Measurements from ENCODE around the gene FBN1. TPM values are rescaled to one million over a fixed set of nuclear protein-coding genes. Genes with fewer than 3 reads are reported as not detected.

FBN1 gene
- under 1 TPM in 1 of 6 donors, not detected in 5; 0.03 TPM for polyA plus RNA-seq (ENCODE audit: low read depth in 6 of 6)

DNA sequence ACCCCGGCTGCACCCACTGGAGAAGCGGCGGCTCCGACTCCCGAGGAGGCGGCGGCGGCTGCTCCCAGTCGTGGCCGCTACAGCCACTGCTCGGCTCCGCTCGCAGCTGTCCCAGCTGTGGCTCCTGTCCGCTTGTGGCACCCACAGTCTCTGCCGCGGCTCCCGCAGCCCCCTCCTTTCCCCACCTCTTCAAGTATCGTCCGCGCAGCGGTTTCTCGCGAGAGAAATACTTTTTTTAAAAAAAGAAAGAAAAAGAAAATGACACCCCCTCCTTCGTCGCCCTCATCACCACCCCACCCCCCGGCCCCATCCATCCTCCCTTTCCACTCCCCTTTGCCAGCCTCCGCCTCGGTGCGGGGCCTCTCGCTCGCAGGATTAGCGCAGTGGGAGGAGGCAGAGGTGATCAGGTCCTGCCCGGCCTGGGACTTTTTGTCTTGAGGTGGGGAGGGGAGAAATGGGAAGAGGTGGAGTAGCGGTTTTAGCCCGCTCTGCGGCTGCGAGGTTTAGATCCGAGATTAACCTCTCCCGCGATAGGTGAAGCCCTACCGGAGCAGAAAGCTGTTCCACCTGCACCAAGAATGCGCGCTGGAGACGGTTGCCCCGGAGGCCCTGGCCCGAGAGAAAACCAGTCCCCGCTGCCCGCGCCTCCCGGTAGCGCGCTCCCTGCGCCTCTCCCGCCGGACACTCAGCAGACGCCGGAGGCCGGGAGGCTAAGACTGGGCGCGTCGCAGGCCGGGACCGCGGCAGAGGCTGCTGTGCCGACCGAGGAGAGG is at the start of gene FBN1:
FBN1 (minus strand) TSS at position 152 of the 773 bp plus-strand sequence. CDS start 940 bp downstream, outside the sequence.
- H3K4me1 Mint-ChIP-seq, result peaks cover 0 to 11% (median 8%) of the 10 kb centered on the region in 3 donors
- H3K27ac Mint-ChIP-seq, result no peak within 1 kb of the TSS
- ATAC-seq (ENCODE audit: low read depth in 2 of 2) (no peak), DNase-seq (no peak)
- no peaks in the 10 kb centered on the region for H3K36me3 Mint-ChIP-seq
- no peaks in the 10 kb centered on the region for H3K9me3 Mint-ChIP-seq
- peaks cover 22 to 31% (median 25%) of the 10 kb centered on the region in 3 donors for H3K27me3 Mint-ChIP-seq
- H3K4me3 Mint-ChIP-seq, result peak within 1 kb of the TSS; percentile 13 to 82 (median 59)

DNA sequence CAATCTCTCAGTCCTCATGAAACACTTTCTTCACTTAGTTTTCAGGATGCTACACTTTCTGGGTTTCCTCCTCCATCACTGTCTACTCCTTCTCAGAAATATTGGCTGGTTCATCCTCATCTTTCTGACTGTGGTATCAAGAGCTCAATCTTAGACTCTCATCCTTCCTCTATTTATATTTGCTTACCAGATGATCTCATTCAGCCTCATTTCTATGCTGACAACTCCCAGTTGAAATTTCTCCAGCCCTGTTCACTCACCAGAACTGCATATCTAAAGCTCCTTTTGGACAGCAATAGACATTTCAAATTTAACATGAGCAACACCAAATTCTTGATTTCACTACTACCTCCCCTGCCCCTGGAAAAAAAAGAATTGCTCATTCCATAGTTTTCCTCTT is 48.0 kb upstream of the FBN1 start:
- no peaks in the 10 kb centered on the region for H3K27me3 Mint-ChIP-seq
- ATAC-seq (ENCODE audit: low read depth in 2 of 2) (no peak), DNase-seq (no peak)
- peaks cover 0 to under 1% (median 0%) of the 10 kb centered on the region in 7 donors for H3K9me3 Mint-ChIP-seq
- H3K36me3 Mint-ChIP-seq, result no peaks in the 10 kb centered on the region
- no peak overlapping the region for H3K27ac Mint-ChIP-seq
- H3K4me1 Mint-ChIP-seq, result no peaks in the 10 kb centered on the region
- no peak overlapping the region for H3K4me3 Mint-ChIP-seq

DNA sequence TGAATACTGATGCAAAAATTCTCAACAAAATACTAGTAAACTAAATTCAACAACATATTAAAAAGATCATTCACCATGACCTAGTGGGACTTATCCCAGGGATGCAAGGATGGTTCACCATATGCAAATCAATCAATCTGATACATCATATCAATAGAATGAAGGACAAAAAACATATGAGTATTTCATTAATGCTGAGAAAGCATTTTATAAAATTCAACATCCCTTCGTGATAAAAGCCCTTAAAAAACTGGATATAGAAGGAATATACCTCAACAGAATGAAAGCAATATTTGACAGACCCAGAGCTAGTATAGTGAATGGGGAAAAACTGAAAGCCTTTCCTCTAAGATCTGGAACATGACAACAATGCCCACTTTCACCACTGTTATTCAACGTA is 43.0 kb upstream of the FBN1 start:
- Mint-ChIP-seq H3K27me3 (no peaks in the 10 kb centered on the region), H3K9me3 (peaks cover 4 to 35% (median 15%) of the 10 kb centered on the region in 7 donors), H3K4me1 (no peaks in the 10 kb centered on the region), H3K27ac (peak overlapping the region in 1 of 6 donors; percentile 31), H3K36me3 (peaks cover 4 to 15% of the 10 kb centered on the region in 2 donors), H3K4me3 (no peak overlapping the region)
- ATAC-seq (ENCODE audit: low read depth in 2 of 2) (no peak), DNase-seq (no peak)

DNA sequence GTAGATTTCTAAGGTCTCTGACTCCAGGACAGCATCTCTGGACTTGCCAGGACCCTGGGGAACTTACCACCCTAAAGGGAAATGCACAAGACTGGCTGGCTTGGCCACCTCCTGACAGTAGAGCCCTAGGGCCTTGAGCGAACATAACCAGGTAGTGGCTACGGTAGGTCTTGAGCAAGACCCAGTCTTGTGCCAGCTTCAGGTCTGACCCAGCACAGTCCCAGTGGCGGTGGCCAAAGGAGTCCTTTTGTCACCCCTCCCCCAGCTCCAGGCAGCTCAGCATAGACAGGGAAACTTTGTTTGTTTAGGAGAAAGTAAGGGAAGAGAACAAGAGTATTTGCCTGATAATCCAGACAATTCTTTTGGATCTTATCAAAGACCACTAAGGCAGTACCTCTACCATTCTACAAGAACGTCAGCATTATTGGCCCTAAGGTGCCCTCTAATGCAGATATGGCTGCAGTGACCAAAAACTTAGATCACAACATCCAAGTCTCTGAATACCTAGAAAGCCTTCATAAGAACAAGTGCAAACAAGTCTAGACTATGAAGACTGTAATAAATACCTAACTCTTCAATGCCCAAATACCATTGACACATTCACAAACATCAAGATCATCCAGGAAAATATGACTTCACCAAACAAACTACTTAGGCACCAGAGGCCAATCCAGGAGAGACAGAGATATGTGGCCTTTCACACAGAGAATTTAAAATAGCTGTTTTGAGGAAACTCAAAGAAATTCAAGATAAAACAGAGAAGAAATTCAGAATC is 38.7 kb upstream of the FBN1 start:
- Mint-ChIP-seq H3K27ac (no peak overlapping the region), H3K4me3 (no peak overlapping the region), H3K4me1 (no peaks in the 10 kb centered on the region)

DNA sequence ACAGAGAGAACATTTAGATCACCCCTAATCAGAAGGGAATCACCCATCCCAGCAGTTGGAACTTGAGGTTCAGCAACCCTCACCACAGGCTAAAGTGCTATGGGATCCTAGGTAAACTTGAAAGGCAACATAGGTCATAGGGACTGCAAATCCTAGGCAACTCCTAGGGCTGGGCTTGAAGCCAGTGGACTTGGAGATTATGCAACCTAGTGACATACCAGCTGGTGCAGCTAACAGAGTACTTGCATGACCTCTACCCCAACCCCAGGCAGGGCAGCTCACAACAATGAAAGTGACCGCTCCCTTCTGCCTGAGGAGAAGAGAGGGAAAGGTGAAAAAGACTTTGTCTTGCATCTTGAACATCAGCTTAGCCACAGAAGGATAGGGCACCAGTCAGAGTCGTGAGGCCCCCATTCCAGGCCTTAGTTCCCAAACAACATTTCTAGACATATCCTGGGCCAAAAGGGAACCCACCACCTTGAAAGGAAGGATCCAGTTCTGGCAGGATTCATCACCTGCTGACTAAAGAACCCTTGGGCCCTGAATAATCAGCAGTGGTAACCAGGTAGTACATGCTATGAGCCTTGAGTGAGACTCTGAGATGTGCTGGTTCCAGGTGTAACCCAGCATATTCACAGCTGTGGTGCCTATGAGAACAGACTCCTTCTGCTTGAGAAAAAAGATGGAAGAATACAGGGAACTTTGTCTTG is 37.6 kb upstream of the FBN1 start:
- DNase-seq (no peak), ATAC-seq (ENCODE audit: low read depth in 2 of 2) (no peak)
- Mint-ChIP-seq H3K27me3 (no peaks in the 10 kb centered on the region), H3K27ac (no peak overlapping the region), H3K36me3 (peaks cover 4 to 15% of the 10 kb centered on the region in 2 donors), H3K4me1 (no peaks in the 10 kb centered on the region), H3K4me3 (no peak overlapping the region), H3K9me3 (peaks cover 4 to 30% (median 14%) of the 10 kb centered on the region in 7 donors)

More for the DNA sequence above, 38.7 kb upstream of the FBN1 start:
- peaks cover 4 to 35% (median 15%) of the 10 kb centered on the region in 7 donors for H3K9me3 Mint-ChIP-seq
- no peak for DNase-seq
- ATAC-seq (ENCODE audit: low read depth in 2 of 2), result no peak
- no peaks in the 10 kb centered on the region for H3K27me3 Mint-ChIP-seq
- peaks cover 4 to 15% of the 10 kb centered on the region in 2 donors for H3K36me3 Mint-ChIP-seq

DNA sequence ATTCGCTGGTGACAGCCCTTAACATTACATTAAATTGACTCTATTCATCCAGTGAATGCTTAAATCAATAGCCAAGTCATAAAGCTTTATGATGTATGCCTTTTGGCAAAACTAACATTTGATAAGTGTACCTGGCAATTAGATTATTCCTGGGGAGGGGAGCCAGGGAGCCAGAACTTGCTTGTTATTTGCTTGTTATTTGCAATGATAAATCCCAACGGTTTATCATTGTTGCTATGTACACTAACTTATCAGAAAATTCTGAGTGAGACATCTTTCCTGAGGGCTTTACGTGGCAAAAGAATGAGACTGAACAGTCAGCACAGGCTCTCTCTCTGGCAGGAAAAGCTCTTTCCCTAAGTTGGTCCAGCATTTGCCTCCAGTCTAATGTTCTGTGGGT is 35.8 kb upstream of the FBN1 start:
- Mint-ChIP-seq H3K9me3 (peaks cover 0 to 18% (median 7%) of the 10 kb centered on the region in 7 donors), H3K27ac (no peak overlapping the region), H3K36me3 (peaks cover 0 to 7% of the 10 kb centered on the region in 2 donors), H3K27me3 (no peaks in the 10 kb centered on the region), H3K4me3 (no peak overlapping the region), H3K4me1 (no peaks in the 10 kb centered on the region)
- no peak for DNase-seq
- no peak for ATAC-seq (ENCODE audit: low read depth in 2 of 2)

DNA sequence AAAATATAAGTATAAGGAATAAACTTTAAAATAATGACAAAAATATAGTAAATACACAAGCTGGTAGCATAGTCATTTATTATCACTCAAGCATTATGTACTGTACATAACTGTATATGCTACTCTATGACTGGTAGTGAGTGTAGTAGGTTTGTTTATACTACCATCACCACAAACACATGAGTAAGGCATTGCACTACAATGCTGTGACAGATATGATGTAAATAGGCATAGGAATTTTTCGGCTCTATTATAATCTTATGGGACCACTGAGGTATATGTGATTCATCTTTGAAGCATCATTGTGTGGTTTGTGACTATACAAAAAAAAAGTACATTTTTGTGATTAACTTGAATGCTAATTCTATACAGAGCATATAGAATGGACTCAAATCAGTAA is 35.3 kb upstream of the FBN1 start:
- no peaks in the 10 kb centered on the region for H3K27me3 Mint-ChIP-seq
- DNase-seq (no peak), ATAC-seq (ENCODE audit: low read depth in 2 of 2) (no peak)
- H3K27ac Mint-ChIP-seq, result no peak overlapping the region
- no peaks in the 10 kb centered on the region for H3K4me1 Mint-ChIP-seq
- H3K9me3 Mint-ChIP-seq, result peaks cover 0 to 13% (median 3%) of the 10 kb centered on the region in 7 donors
- H3K36me3 Mint-ChIP-seq, result peaks cover 0 to 7% of the 10 kb centered on the region in 2 donors
- H3K4me3 Mint-ChIP-seq, result no peak overlapping the region

DNA sequence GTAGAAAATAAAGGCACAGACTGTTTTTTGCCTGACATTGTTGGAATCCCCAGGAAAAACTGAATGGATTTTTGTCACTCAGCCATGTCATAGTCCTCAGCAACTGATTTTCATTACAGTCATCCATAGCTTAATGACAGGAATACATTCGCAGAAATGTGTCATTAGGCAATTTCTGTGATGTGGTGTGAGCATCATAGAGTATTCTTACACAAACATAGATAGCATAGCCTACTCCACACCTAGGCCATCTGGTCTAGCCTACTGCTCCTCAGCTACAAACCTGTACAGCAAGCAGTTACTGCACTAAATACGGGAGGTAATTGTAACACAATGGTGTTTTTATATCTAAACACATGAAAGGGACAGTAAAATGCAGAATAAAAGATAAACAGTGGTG is 34.4 kb upstream of the FBN1 start:
- Mint-ChIP-seq H3K27ac (no peak overlapping the region), H3K27me3 (no peaks in the 10 kb centered on the region), H3K36me3 (peaks cover 0 to 7% of the 10 kb centered on the region in 2 donors), H3K4me1 (no peaks in the 10 kb centered on the region), H3K9me3 (peaks cover 0 to 5% (median 3%) of the 10 kb centered on the region in 7 donors), H3K4me3 (no peak overlapping the region)
- no peak for DNase-seq
- no peak for ATAC-seq (ENCODE audit: low read depth in 2 of 2)

DNA sequence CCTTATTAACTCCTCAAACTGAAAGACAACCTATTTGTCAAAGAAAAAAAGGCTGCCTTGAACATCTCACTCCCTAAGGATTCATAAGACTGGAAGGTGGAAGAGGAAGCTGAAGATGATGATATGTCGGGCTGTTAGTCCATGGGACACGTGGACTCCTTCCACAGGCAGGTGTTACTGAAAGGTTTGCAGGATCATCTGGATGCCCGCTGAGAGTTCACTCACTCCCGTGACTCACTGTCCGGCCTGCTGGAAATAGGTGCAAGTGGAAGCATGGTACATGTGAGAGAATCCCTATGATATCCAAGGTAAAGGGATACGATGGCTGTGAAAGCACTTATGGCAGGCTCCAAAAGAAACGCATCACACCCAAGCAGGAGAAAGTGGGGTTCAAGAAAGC is 33.3 kb upstream of the FBN1 start:
- H3K27me3 Mint-ChIP-seq, result no peaks in the 10 kb centered on the region
- no peaks in the 10 kb centered on the region for H3K36me3 Mint-ChIP-seq
- no peak overlapping the region for H3K4me3 Mint-ChIP-seq
- ATAC-seq (ENCODE audit: low read depth in 2 of 2) (no peak), DNase-seq (no peak)
- no peak overlapping the region for H3K27ac Mint-ChIP-seq
- H3K4me1 Mint-ChIP-seq, result no peaks in the 10 kb centered on the region
- no peaks in the 10 kb centered on the region for H3K9me3 Mint-ChIP-seq

DNA sequence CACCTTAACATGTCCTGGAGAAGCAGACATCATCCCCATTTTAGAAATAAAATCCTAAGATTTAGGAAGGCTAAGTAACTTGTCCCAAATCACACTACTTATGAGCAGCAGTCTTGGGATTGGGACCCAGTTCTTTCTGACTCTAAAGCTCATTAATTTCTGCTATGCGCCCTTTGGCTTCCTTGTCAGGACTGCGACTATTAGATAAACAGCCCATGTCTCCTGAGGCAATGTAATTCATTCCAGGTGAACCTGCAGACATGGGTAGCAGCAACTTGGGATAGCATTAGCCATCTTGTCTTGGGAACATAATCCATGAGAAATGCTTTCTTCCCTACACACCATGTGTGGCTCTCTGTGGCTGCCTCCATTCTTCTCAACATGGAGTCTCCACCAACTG is 32.3 kb upstream of the FBN1 start:
- ATAC-seq (ENCODE audit: low read depth in 2 of 2) (no peak), DNase-seq (no peak)
- Mint-ChIP-seq H3K4me3 (no peak overlapping the region), H3K9me3 (no peaks in the 10 kb centered on the region), H3K36me3 (no peaks in the 10 kb centered on the region), H3K27me3 (no peaks in the 10 kb centered on the region), H3K4me1 (no peaks in the 10 kb centered on the region), H3K27ac (no peak overlapping the region)

DNA sequence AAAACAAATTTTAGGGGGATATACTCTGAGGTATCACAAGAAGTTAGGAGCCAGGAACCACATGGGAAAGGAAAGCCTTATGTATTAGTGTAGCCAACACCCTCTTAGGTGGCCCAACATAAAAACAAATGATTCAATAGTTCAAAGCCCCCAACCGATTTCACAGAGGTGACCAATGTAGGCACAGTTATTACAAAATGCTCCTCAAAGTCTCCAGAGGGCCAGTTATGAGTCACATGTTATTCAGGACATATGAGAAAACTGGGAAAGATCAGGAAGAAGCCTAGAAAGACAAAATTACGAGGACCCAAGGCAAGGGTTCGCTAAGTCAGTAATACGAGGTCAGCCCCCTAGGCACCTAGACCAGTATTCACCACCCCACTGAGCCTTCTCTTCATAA is 29.9 kb upstream of the FBN1 start:
- Mint-ChIP-seq H3K36me3 (no peaks in the 10 kb centered on the region), H3K9me3 (no peaks in the 10 kb centered on the region), H3K27me3 (peaks cover 0 to 8% (median under 1%) of the 10 kb centered on the region in 3 donors), H3K27ac (no peak overlapping the region), H3K4me3 (no peak overlapping the region), H3K4me1 (no peaks in the 10 kb centered on the region)
- no peak for ATAC-seq (ENCODE audit: low read depth in 2 of 2)
- no peak for DNase-seq

DNA sequence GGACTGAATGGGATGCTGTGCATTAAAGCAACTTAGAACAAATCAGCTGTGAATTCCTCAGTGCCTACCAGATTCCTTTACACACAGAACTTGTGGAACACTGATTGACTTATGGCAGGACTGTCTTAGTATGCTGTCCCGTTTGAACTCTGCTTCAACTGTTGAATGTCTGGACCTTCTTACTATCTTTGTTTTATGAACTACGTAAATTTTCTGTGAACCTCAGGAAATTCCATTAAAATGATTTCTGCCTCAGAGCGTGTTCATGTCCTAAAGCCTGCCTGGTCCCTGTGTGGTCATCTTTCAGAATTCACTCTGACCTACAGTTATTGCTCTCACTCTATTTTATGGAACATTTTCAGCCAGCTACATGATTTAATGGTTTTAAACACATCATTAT is 29.4 kb upstream of the FBN1 start:
- Mint-ChIP-seq H3K27ac (no peak overlapping the region), H3K36me3 (no peaks in the 10 kb centered on the region), H3K27me3 (peaks cover 0 to 8% (median 6%) of the 10 kb centered on the region in 3 donors), H3K4me3 (no peak overlapping the region), H3K9me3 (no peaks in the 10 kb centered on the region), H3K4me1 (no peaks in the 10 kb centered on the region)
- no peak for DNase-seq
- ATAC-seq (ENCODE audit: low read depth in 2 of 2), result no peak

DNA sequence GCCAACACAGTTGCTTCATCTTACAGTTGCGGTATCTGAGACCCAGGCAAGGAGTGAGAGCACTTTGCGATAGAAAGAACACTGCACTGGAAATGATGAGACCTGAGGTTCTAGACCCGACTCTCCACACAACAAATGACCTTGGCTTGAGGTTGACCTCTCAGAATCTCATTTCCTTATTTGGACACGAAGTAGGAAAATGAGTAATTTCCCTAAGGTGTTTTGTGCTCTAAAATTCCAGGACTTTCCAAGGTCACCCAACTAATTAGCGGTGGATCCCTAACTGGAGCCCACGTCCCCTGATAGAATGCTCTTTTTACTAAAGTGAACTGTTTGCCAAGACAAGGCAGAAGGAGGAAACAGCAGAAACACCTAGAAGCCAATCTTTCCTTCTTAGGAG is 26.7 kb upstream of the FBN1 start:
- Mint-ChIP-seq H3K27ac (no peak overlapping the region), H3K27me3 (peaks cover 0 to 8% (median 7%) of the 10 kb centered on the region in 3 donors), H3K36me3 (no peaks in the 10 kb centered on the region), H3K9me3 (no peaks in the 10 kb centered on the region), H3K4me1 (no peaks in the 10 kb centered on the region), H3K4me3 (no peak overlapping the region)
- ATAC-seq (ENCODE audit: low read depth in 2 of 2) (no peak), DNase-seq (no peak)

All from naive B cell (primary cell).